Esophagus muscularis mucosa (tissue), 4 donors: ENCODE measurements around the gene BICC1. TPM values are rescaled to one million over a fixed set of nuclear protein-coding genes. Genes with fewer than 3 reads are reported as not detected.
"Not testable (repeated sequence)": the region's sequence is repeated elsewhere in the genome, so short reads cannot be mapped to it uniquely, and the experiment has no call there.

ENCODE experiments used
- DNase-seq: peaks from one replicate; pipeline ENCODE4 v3.0.0-alpha.2; 2017; ENCODE audit errors: extremely low spot score
- H3K27ac ChIP-seq, 4 donors: fragments of 200-600 bp; sonication (generic); replicated peaks in 1 of 4; 1 replicate in 3 of 4; 2 replicates in 1 of 4; pipeline ENCODE4 v1.5.1; 2016 to 2019; ENCODE audit warnings: mild to moderate bottlenecking in 1 of 4
- H3K27me3 ChIP-seq, 4 donors: fragments of 200-600 bp; sonication (generic); one replicate each; pipeline versions ENCODE4 v1.5.1 to v1.6.0; 2016 to 2019
- H3K36me3 ChIP-seq, 4 donors: fragments of 200-600 bp; sonication (generic); one replicate each; pipeline ENCODE4 v1.5.1; 2016 to 2019
- H3K4me1 ChIP-seq, 4 donors: fragments of 200-600 bp; sonication (generic); one replicate each; pipeline ENCODE4 v1.5.1; 2016 to 2019
- H3K4me3 ChIP-seq, 4 donors: fragments of 200-600 bp; sonication (generic); 1 replicate in 2 of 4; 2 replicates in 2 of 4; pipeline ENCODE4 v1.5.1; 2016 to 2019; ENCODE audit warnings: mild to moderate bottlenecking in 4 of 4, moderate library complexity in 1 of 4
- H3K9me3 ChIP-seq, 4 donors: fragments of 200-600 bp; sonication (generic); 1 replicate in 3 of 4; 2 replicates in 1 of 4; pipeline ENCODE4 v1.5.1; 2016 to 2019
- CTCF ChIP-seq, 3 experiments: fragments of 200-600 bp in 2 of 3; fragments of 450-650 bp in 1 of 3; sonication (generic) in 2 of 3; IDR thresholded peaks; one replicate each; pipeline ENCODE4 v1.5.1; 2017 to 2019; ENCODE audit warnings: antibody characterized with exemption in 3 of 3, mild to moderate bottlenecking in 2 of 3, moderate library complexity in 1 of 3
- EP300 ChIP-seq: sonication (generic); formaldehyde crosslinking; IDR thresholded peaks from one replicate; pipeline ENCODE4 v1.6.1; 2017; ENCODE audit warnings: antibody characterized with exemption
- POLR2A ChIP-seq: fragments of 450-650 bp; IDR thresholded peaks from one replicate; pipeline ENCODE4 v1.6.1; 2017; ENCODE audit warnings: antibody characterized with exemption, moderate library complexity, mild to moderate bottlenecking, low read depth
- POLR2AphosphoS5 ChIP-seq, 2 donors: sonication (generic); formaldehyde crosslinking; IDR thresholded peaks; one replicate each; pipeline ENCODE4 v1.6.1; 2017; ENCODE audit warnings: antibody characterized with exemption in 2 of 2
- WGBS: methylation state at CpG from one replicate; pipeline ENCODE4 v1.1.5; 2018; 5-methylcytosine and 5-hydroxymethylcytosine counted together
- intact Hi-C: fragments of 100-400 bp; cut with DNase I; formaldehyde crosslinking; loops from one replicate; pipeline ENCODE4 v1.15.1; 2023
- total RNA-seq, 4 donors: library from RNA; depleted of rRNA; stranded (reverse); fragments of >200 nt; gene quantifications; one replicate each; pipeline versions ENCODE4 v1.1.0 to v1.2.1, GENCODE V29; 2016

BICC1 gene
- total RNA-seq, 4 donors from 2014 or later: 19.1 to 24.9 (median 20.5) TPM

- no peak overlapping the region for H3K27ac ChIP-seq
- WGBS: 89% methylated on average over 2 of the region's 2 CpGs
- H3K36me3 ChIP-seq: no peaks in the 10 kb centered on the region
- no peak overlapping the region for H3K4me3 ChIP-seq
- DNase-seq: no peak
- H3K4me1 ChIP-seq: peaks cover 6 to 20% (median 18%) of the 10 kb centered on the region in 4 donors
- no peaks in the 10 kb centered on the region for H3K27me3 ChIP-seq
- peaks cover 0 to 3% (median 0%) of the 10 kb centered on the region in 4 donors for H3K9me3 ChIP-seq
- intact Hi-C loops: no loop called here
- no peak for TF ChIP-seq POLR2AphosphoS5 (IDR thresholded peaks at IDR 0.05)
Measured at GRCh38 chr10:58587676-58588075, 75.0 kb downstream of the BICC1 start.

- TF ChIP-seq CTCF (IDR thresholded peaks at IDR 0.05) (no peak), EP300 (no peak), POLR2AphosphoS5 (IDR thresholded peaks at IDR 0.05) (no peak), POLR2A (no peak)
- WGBS: 90% methylated on average over 14 of the region's 14 CpGs
- Histone ChIP-seq H3K9me3 (no peaks in the 10 kb centered on the region), H3K4me1 (peaks cover 6 to 20% (median 18%) of the 10 kb centered on the region in 4 donors), H3K36me3 (no peaks in the 10 kb centered on the region), H3K27ac (no peak overlapping the region), H3K4me3 (no peak overlapping the region), H3K27me3 (no peaks in the 10 kb centered on the region)
- intact Hi-C loops: no loop called here
- DNase-seq: no peak
Measured at GRCh38 chr10:58588673-58589265, 76.1 kb downstream of the BICC1 start.

- no peak for DNase-seq
- H3K9me3 ChIP-seq: no peaks in the 10 kb centered on the region
- no peak overlapping the region for H3K4me3 ChIP-seq
- intact Hi-C loops: no loop called here
- H3K27me3 ChIP-seq: no peaks in the 10 kb centered on the region
- H3K27ac ChIP-seq: peak overlapping the region in 3 of 4 donors; percentile 9 to 32 (median 14)
- H3K4me1 ChIP-seq: peaks cover 6 to 20% (median 18%) of the 10 kb centered on the region in 4 donors
- 48% methylated on average over 2 of the region's 2 CpGs for WGBS
- TF ChIP-seq POLR2AphosphoS5 (IDR thresholded peaks at IDR 0.05) (peak in 1 of 2 donors; percentile 41), EP300 (no peak), POLR2A (no peak)
- H3K36me3 ChIP-seq: no peaks in the 10 kb centered on the region
Measured at GRCh38 chr10:58590152-58590840, 77.6 kb downstream of the BICC1 start.

- H3K9me3 ChIP-seq: no peaks in the 10 kb centered on the region
- H3K4me1 ChIP-seq: peaks cover 6 to 20% (median 18%) of the 10 kb centered on the region in 4 donors
- no peak overlapping the region for H3K4me3 ChIP-seq
- intact Hi-C loops: no loop called here
- peak overlapping the region in 2 of 4 donors; percentile 14 to 32 for H3K27ac ChIP-seq
- 60% methylated on average over 3 of the region's 3 CpGs for WGBS
- no peaks in the 10 kb centered on the region for H3K27me3 ChIP-seq
- TF ChIP-seq EP300 (no peak), POLR2AphosphoS5 (IDR thresholded peaks at IDR 0.05) (no peak), POLR2A (no peak), CTCF (IDR thresholded peaks at IDR 0.05) (no peak)
- no peaks in the 10 kb centered on the region for H3K36me3 ChIP-seq
- DNase-seq: no peak
Measured at GRCh38 chr10:58590924-58591323, 78.3 kb downstream of the BICC1 start.

- no peak for TF ChIP-seq POLR2A
- no peak for TF ChIP-seq CTCF (IDR thresholded peaks at IDR 0.05)
- no peak for TF ChIP-seq EP300
- TF ChIP-seq POLR2AphosphoS5 (IDR thresholded peaks at IDR 0.05): no peak
- WGBS: 53% methylated on average over 3 of the region's 3 CpGs
- Histone ChIP-seq H3K9me3 (peaks cover 0 to 9% (median 3%) of the 10 kb centered on the region in 4 donors), H3K4me3 (no peak overlapping the region), H3K27ac (no peak overlapping the region), H3K36me3 (no peaks in the 10 kb centered on the region), H3K4me1 (peaks cover 6 to 20% (median 18%) of the 10 kb centered on the region in 4 donors), H3K27me3 (no peaks in the 10 kb centered on the region)
- intact Hi-C loops: no loop called here
- no peak for DNase-seq
Measured at GRCh38 chr10:58593008-58593407, 80.3 kb downstream of the BICC1 start.

- peaks cover 0 to 17% (median 7%) of the 10 kb centered on the region in 4 donors for H3K9me3 ChIP-seq
- DNase-seq, H3K27me3 ChIP-seq, H3K27ac ChIP-seq, H3K4me3 ChIP-seq, H3K36me3 ChIP-seq, intact Hi-C loops: not testable (repeated sequence)
- peaks cover 0 to 20% (median 14%) of the 10 kb centered on the region in 4 donors for H3K4me1 ChIP-seq
Measured at GRCh38 chr10:58597211-58597610, 84.5 kb downstream of the BICC1 start.
